K562 (cell line): ENCODE measurements around the gene GPR180. TPM values are rescaled to one million over a fixed set of nuclear protein-coding genes. Genes with fewer than 3 reads are reported as not detected.

Experiments
- ATAC-seq: fragments of 200-7000 bp; cut with Tn5 transposase; 3 replicates; pipeline ENCODE4 v1.9.1; 2020; ENCODE audit warnings: moderate library complexity
- BruUV-seq: library from RNA; stranded (reverse); fragments of 400-500 nt; replicated peaks from 2 replicates; lab custom pipeline; 2021; lab: Mats Ljungman, UMichigan
- CTCF ChIA-PET: fragments of 300-600 bp; formaldehyde crosslinking; extraction: SDS; loops from one replicate; lab custom pipeline; 2021; ENCODE audit warnings: low intra/inter-chr PET ratio; lab: Yijun Ruan, JAX
- POLR2A ChIA-PET: fragments of 300-600, 350-650 bp; sonication (Branson Sonifier 250); formaldehyde crosslinking; extraction: SDS; loops from one replicate; lab custom pipeline; 2021; ENCODE audit warnings: antibody characterized with exemption, inconsistent platforms; lab: Yijun Ruan, JAX
- DNase-seq, 4 experiments: peaks; one replicate each; pipeline versions ENCODE4 v3.0.0 to v3.0.0-alpha.2; 2011 to 2018; ENCODE audit warnings: low spot score in 3 of 4, mixed read lengths in 3 of 4; ENCODE audit errors: extremely low read depth in 1 of 4
- FAIRE-seq: peaks from 2 replicates; lab custom pipeline; 2011; peaks lifted over from hg19 to GRCh38; lab: Jason Lieb, UNC
- H2AFZ ChIP-seq: 2 replicates; pipeline ENCODE4 v1.6.0; 2011; ENCODE audit warnings: low read depth, low read length, control low read depth, inconsistent platforms
- H3K27ac ChIP-seq: fragments of 200-600 bp; 3 replicates; pipeline ENCODE4 v1.8.0; 2011; ENCODE audit warnings: low read depth, mild to moderate bottlenecking, control low read depth, inconsistent platforms, low read length, moderate library complexity, mixed read lengths; ENCODE audit errors: extremely low read depth
- H3K27me3 ChIP-seq, 2 experiments: fragments of 300-600 bp in 1 of 2; 2 replicates in 1 of 2; 3 replicates in 1 of 2; pipeline versions ENCODE4 v1.6.0 to v1.8.0; 2011; ENCODE audit warnings: inconsistent platforms in 2 of 2, low read length in 2 of 2, mild to moderate bottlenecking in 1 of 2, mixed read lengths in 1 of 2, moderate library complexity in 1 of 2; ENCODE audit not compliant: control insufficient read depth in 2 of 2, insufficient read depth in 2 of 2
- H3K36me3 ChIP-seq: fragments of 300-600 bp; 3 replicates; pipeline ENCODE4 v1.8.0; 2011; ENCODE audit warnings: mild to moderate bottlenecking, low read length, inconsistent platforms; ENCODE audit not compliant: control insufficient read depth, insufficient read depth
- H3K4me1 ChIP-seq, 2 experiments: fragments of 200-600 bp in 1 of 2; replicated peaks in 1 of 2; 2 replicates in 1 of 2; 3 replicates in 1 of 2; pipeline versions ENCODE4 v1.5.1 to v1.8.0; 2011; ENCODE audit warnings: inconsistent platforms in 2 of 2, low read length in 2 of 2, mild to moderate bottlenecking in 1 of 2, mixed read lengths in 1 of 2, moderate library complexity in 1 of 2; ENCODE audit not compliant: control insufficient read depth in 2 of 2, insufficient read depth in 2 of 2
- H3K4me2 ChIP-seq: 2 replicates; pipeline ENCODE4 v1.6.1; 2011; ENCODE audit warnings: low read length, control low read depth, inconsistent platforms, mixed read lengths; ENCODE audit not compliant: insufficient read depth
- H3K4me3 ChIP-seq: fragments of 200-600 bp; sonication (generic), shearing (Covaris generic); 2 replicates; pipeline ENCODE4 v1.5.1; 2016; ENCODE audit warnings: control low read depth, inconsistent platforms
- H3K79me2 ChIP-seq: fragments of 200-600 bp; 3 replicates; pipeline ENCODE4 v1.8.0; 2011; ENCODE audit warnings: low read length, inconsistent platforms; ENCODE audit not compliant: control insufficient read depth, insufficient read depth
- H3K9ac ChIP-seq, 2 experiments: 2 replicates each; pipeline versions ENCODE4 v1.6.0 to v1.6.1; 2011; ENCODE audit warnings: low read depth in 2 of 2, low read length in 2 of 2, control low read depth in 1 of 2, inconsistent platforms in 1 of 2, mild to moderate bottlenecking in 1 of 2, mixed read lengths in 1 of 2; ENCODE audit not compliant: insufficient read depth in 1 of 2
- H3K9me1 ChIP-seq: one replicate; pipeline ENCODE4 v1.6.0; 2011; ENCODE audit warnings: inconsistent platforms, mild to moderate bottlenecking, low read length, moderate library complexity; ENCODE audit not compliant: control insufficient read depth, insufficient read depth
- H3K9me3 ChIP-seq: replicated peaks from 2 replicates; pipeline ENCODE4 v1.5.1; 2011; ENCODE audit warnings: low read depth, low read length, inconsistent platforms; ENCODE audit not compliant: control insufficient read depth, insufficient read depth
- H4K20me1 ChIP-seq: replicated peaks from 2 replicates; pipeline ENCODE4 v1.6.1; 2011; ENCODE audit warnings: low read length, inconsistent platforms, mixed read lengths; ENCODE audit not compliant: control insufficient read depth, insufficient read depth
- FOSL1 ChIP-seq: fragments of 200-800 bp; sonication (Bioruptor generic); conservative IDR thresholded peaks from 2 replicates; pipeline ENCODE4 v1.6.1; 2016; ENCODE audit warnings: missing genetic modification characterization, missing compliant biosample characterization
- HES1 ChIP-seq: fragments of 450-650 bp; IDR thresholded peaks from 2 replicates; pipeline ENCODE4 v1.6.1; 2016; ENCODE audit warnings: low read depth, mild to moderate bottlenecking, moderate library complexity
- PPARD ChIP-seq: fragments of 250-450 bp; sonication (Bioruptor Pico); IDR thresholded peaks from 2 replicates; pipeline ENCODE4 v1.8.0; 2022; ENCODE audit warnings: inconsistent platforms, mild to moderate bottlenecking, moderate library complexity
- SIN3A ChIP-seq, 2 experiments: fragments of 150-350 bp in 1 of 2; IDR thresholded peaks; 2 replicates each; pipeline ENCODE4 v1.6.1; 2011 to 2016; ENCODE audit warnings: borderline replicate concordance in 2 of 2, low read depth in 2 of 2, low read length in 2 of 2, mild to moderate bottlenecking in 2 of 2, moderate library complexity in 2 of 2; ENCODE audit not compliant: control insufficient read depth in 1 of 2
- THAP7 ChIP-seq: fragments of 250-450 bp; sonication (Bioruptor Pico); IDR thresholded peaks from 2 replicates; pipeline ENCODE4 v1.5.0; 2021
- WGBS: fragments of 100-300 bp; shearing (Covaris generic); methylation state at CpG from one replicate; pipeline ENCODE4 v1.1.6; 2016; ENCODE audit warnings: low coverage, mixed read lengths; ENCODE audit not compliant: insufficient coverage; ENCODE audit errors: missing lambda C conversion rate; 5-methylcytosine and 5-hydroxymethylcytosine counted together
- in situ Hi-C: fragments of 300-500 bp; cut with MboI; formaldehyde crosslinking; loops from 4 replicates; pipeline ENCODE4 v1.15.0; 2018; ENCODE audit warnings: inconsistent platforms, mixed read lengths
- intact Hi-C: fragments of 100-400 bp; cut with micrococcal nuclease; formaldehyde crosslinking; loops from 2 replicates; pipeline ENCODE4 v1.14.2; 2022
- polyA plus RNA-seq, 8 experiments: library from polyadenylated mRNA; depleted of rRNA in 4 of 8; stranded (reverse) in 5 of 8; unstranded in 3 of 8; fragments of >200 nt; fragmentation: Nextera tagmentation in 2 of 8; fragmentation: Illumina TruSeq in 1 of 8; extraction: Ambion mirVana in 2 of 8; extraction: Trizol in 1 of 8; gene quantifications; 2 replicates each; pipeline versions ENCODE4 v1.2.1 to v1.2.3, GENCODE V29; 2011 to 2014; ENCODE audit warnings: inconsistent platforms in 1 of 8, missing spikeins in 1 of 8
- total RNA-seq, 7 experiments: library from RNA; depleted of rRNA in 6 of 7; stranded (reverse); fragments of >200 nt in 6 of 7; fragmentation: Illumina TruSeq in 2 of 7; extraction: Trizol in 2 of 7; gene quantifications; 2 replicates each; pipeline versions ENCODE4 v1.2.1 to v1.2.3, GENCODE V29; 2011 to 2021; ENCODE audit warnings: low replicate concordance in 1 of 7
- TF ChIP-seq, protein P1 (sequence below): fragments of 250-450 bp; sonication (Bioruptor Pico); IDR thresholded peaks from 2 replicates; pipeline ENCODE4 v1.8.0; 2021; ENCODE audit warnings: borderline replicate concordance, mild to moderate bottlenecking, moderate library complexity; ENCODE audit not compliant: poor library complexity, severe bottlenecking
- TF ChIP-seq, protein P2 (sequence below): fragments of 250-450 bp; sonication (Bioruptor Pico); IDR thresholded peaks from 2 replicates; pipeline ENCODE4 v1.4.0; 2020; ENCODE audit warnings: mild to moderate bottlenecking, moderate library complexity

Gene GPR180
- total and polyA plus RNA-seq, 9 of the 15 experiments (the other 6 are each of a cell fraction or from before 2014, with no cell fraction given) = 0.77 to 4.1 (median 1.8) TPM

DNA sequence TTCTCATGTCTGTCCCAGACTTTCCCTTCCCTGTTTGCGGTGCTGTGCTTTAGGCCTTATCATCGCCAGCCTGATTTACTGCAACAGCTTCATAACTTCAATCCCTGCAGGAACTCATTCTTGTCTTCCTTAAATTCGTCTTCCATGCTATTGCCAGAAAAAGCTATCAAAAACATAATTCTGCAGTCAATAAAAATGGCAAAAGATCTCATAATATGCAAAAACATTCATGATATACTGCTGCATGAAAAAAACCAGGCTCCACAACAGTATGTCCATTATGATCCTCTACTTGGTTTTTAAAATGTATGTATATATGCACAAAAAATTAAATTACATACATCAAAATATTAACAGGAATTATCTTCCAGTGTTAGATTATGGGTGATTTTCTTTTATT lies 34.1 kb upstream of the GPR180 start:
- no TSS peak for BruUV-seq
- Histone ChIP-seq H2AFZ (no peak overlapping the region), H4K20me1 (no peaks in the 10 kb centered on the region), H3K27ac (no peak overlapping the region), H3K9me1 (no peaks in the 10 kb centered on the region), H3K4me1 (no peaks in the 10 kb centered on the region), H3K4me3 (no peak overlapping the region), H3K9me3 (no peaks in the 10 kb centered on the region), H3K4me2 (no peak overlapping the region), H3K36me3 (peaks cover 19% of the 10 kb centered on the region; the same call in 2 of the 3 replicates), H3K79me2 (no peaks in the 10 kb centered on the region), H3K9ac (no peak overlapping the region), H3K27me3 (no peaks in the 10 kb centered on the region)
- 66% methylated on average over 3 of the region's 3 CpGs for WGBS
- intact Hi-C loops (no loop called here), in situ Hi-C loops (no loop called here)
- no peak for FAIRE-seq
- ATAC-seq = no peak
- ChIA-PET POLR2A (interaction anchor here (1.1 kb wide), 1 partner anchor 10 kb away, joined by 3 read pairs; no protein-coding TSS in a partner anchor), CTCF (no interaction called here)
- no peak for DNase-seq
- no peak for TF ChIP-seq PPARD
- no peak for TF ChIP-seq SIN3A (IDR thresholded peaks at IDR 0.05; ENCODE audit: borderline replicate concordance in 2 of 2, control insufficient read depth in 1 of 2, low read depth in 2 of 2, low read length in 2 of 2)
- TF ChIP-seq THAP7 (CRISPR knock-in tag) = no peak
- TF ChIP-seq HES1 = no peak
- TF ChIP-seq, protein P1, sequence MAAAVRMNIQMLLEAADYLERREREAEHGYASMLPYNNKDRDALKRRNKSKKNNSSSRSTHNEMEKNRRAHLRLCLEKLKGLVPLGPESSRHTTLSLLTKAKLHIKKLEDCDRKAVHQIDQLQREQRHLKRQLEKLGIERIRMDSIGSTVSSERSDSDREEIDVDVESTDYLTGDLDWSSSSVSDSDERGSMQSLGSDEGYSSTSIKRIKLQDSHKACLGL (CRISPR knock-in tag) = no peak
- TF ChIP-seq, protein P2, sequence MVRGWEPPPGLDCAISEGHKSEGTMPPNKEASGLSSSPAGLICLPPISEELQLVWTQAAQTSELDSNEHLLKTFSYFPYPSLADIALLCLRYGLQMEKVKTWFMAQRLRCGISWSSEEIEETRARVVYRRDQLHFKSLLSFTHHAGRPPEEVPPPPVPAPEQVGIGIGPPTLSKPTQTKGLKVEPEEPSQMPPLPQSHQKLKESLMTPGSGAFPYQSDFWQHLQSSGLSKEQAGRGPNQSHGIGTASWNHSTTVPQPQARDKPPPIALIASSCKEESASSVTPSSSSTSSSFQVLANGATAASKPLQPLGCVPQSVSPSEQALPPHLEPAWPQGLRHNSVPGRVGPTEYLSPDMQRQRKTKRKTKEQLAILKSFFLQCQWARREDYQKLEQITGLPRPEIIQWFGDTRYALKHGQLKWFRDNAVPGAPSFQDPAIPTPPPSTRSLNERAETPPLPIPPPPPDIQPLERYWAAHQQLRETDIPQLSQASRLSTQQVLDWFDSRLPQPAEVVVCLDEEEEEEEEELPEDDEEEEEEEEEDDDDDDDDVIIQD (CRISPR knock-in tag) = no peak
- TF ChIP-seq FOSL1 (tag) = no peak
